Placental pericyte (primary cell): Measurements from ENCODE around the gene ADA. TPM values are rescaled to one million over a fixed set of nuclear protein-coding genes. Genes with fewer than 3 reads are reported as not detected.

Source experiments
- total RNA-seq: library from RNA; depleted of rRNA; stranded (reverse); fragments of >200 nt; gene quantifications from 2 replicates; pipeline ENCODE4 v1.2.3, GENCODE V29; 2012

Gene ADA
- total RNA-seq = 6.9 and 10.9 TPM in 2 replicates

DNA sequence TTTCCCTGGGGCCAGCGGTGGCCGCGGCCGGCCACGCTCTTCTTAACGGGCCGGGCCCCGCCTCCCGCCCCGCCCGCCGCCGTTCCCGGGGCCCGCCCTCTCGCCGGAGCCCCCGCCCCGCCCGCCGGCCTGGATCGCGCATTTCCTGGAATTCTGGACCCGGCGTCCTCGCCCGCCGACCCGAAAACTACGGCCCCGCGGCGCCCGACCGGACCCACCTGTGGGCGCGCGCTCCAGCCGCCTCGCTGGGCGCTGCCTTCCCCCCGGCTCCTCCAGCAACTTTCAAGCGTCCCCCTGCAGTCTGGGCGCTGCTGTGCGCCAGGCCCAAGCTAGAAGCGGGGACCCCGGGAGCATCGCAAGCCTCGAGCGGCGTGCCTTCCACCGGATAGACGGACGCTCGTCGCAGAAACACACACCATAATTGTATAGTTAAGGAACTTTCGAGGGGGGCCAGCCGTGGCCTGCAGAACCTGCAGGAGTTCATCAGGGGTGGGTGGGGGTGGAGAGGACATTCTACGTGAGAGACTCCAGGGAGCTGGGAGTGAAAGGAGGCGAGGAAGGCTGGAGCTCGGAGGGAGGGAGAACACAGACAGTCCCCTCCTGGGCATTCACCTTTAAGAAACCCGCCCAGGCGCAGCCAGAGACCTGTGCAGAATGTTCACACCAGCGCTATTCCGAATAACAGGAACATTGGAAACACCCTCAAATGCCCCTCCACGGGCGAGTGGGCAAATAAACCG, at the start of gene ADA:
ADA (minus strand) TSS at position 16 of the 740 bp plus-strand sequence. CDS start 92 bp downstream, outside the sequence.

DNA sequence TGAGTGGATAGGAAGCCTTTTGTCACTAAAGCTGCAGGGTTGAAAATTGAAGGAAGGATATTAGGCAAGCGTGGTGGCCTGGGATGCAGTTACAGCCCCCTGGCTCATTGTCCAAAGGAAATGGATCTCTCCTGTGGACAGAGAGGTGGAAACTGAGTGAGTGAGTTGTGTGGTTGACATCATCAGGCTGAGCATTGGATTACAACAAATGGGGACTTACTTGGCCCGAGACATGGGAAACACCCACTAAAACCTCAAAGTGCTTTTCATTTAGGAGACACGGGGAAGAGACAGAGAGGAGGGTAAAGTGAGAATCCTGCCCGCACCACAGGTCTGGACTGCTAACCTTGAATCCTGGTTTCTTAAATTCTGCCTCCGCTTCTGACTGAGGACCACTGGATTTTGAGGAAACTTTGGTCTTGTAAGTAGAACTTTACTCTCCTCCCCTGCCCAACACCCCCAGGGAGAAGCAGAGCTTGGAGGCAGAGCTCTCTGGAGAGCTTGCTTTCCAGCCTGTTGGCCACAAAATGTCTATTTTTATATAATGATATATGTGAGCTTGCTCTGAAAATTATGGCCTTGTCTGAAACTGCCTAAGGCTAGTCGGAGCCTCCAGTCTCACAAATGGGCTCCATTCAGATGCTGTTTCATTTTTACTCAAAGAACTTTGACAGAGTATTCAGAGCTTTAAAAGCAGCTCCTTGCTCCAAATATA, 69.0 kb downstream of the ADA start, which contains the start of gene PKIG:
PKIG (plus strand) TSS at position 269 of the 715 bp plus-strand sequence. CDS start 31,978 bp downstream, outside the sequence.

Other genes with a start within 250 kb of the ADA start
- 8.1 and 19.9 TPM in 2 replicates for gene TTPAL, start 175.8 kb downstream of the ADA start, total RNA-seq
- gene SERINC3, start 129.6 kb downstream of the ADA start, total RNA-seq = 166 and 199 TPM in 2 replicates
- gene PKIG, start 69.1 kb downstream of the ADA start, total RNA-seq = 81.6 and 122 TPM in 2 replicates
- 0.29 and 1.3 TPM in 2 replicates for gene CCN5, start 63.7 kb upstream of the ADA start, total RNA-seq
- under 0.01 TPM in 1 of 2 replicates, not detected in the other for gene KCNK15, start 94.2 kb upstream of the ADA start, total RNA-seq
- not detected in 2 replicates for gene RIMS4, start 158.8 kb upstream of the ADA start, total RNA-seq
- 116 and 173 TPM in 2 replicates for gene YWHAB, start 234.0 kb upstream of the ADA start, total RNA-seq